HG03175 (cell line): Measurements from ENCODE around the gene SYNPO2.
"Not testable (repeated sequence)": the region's sequence is repeated elsewhere in the genome, so short reads cannot be mapped to it uniquely, and the experiment has no call there.

ENCODE experiments used
- ATAC-seq: cut with Tn5 transposase; IDR thresholded peaks from one replicate; pipeline ENCODE4 v1.9.1; 2021; ENCODE audit warnings: mild to moderate bottlenecking, moderate library complexity; ENCODE audit not compliant: unreplicated experiment

Gene SYNPO2

GRCh38 chr4:118972167-118972566, 83.5 kb downstream of the SYNPO2 start:
- ATAC-seq = no peak

DNA sequence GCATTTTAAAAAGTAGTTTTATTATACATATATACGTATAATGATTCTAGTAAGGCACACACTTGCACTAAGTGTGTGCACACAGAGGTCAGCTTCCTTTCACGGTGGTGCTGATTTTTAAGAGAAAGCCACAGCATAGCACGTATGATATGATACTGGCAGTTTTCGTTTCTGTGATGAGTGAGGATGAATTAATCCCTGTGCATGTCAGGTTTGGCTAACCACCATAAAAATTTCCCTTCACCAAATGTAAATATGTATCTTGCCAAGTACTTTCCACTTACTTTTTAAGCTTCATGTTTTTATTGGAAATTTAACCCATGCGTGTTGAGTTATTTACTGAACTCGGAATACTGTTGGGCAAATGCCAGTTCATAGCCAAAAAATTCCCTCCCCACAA, 84.6 kb downstream of the SYNPO2 start:
- ATAC-seq = no peak

DNA sequence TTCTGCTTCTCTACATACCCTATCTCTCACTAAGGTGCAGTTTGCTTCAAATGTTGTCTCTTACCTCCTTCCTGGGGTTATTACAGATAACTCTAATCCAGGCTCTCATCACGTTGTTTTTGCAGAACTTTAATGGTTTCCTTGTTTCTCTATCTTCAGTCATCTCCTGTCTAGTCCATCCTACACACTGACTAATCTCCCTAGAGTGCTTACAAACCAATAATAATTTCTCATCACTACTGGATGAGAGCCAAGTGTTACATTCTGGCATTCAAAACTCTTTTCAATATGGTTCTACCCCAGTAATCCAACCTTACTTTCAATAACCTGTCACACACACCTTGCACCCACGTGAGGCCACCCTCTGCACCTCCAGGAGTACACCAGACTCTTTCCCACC, 86.1 kb downstream of the SYNPO2 start:
- ATAC-seq = no peak

DNA sequence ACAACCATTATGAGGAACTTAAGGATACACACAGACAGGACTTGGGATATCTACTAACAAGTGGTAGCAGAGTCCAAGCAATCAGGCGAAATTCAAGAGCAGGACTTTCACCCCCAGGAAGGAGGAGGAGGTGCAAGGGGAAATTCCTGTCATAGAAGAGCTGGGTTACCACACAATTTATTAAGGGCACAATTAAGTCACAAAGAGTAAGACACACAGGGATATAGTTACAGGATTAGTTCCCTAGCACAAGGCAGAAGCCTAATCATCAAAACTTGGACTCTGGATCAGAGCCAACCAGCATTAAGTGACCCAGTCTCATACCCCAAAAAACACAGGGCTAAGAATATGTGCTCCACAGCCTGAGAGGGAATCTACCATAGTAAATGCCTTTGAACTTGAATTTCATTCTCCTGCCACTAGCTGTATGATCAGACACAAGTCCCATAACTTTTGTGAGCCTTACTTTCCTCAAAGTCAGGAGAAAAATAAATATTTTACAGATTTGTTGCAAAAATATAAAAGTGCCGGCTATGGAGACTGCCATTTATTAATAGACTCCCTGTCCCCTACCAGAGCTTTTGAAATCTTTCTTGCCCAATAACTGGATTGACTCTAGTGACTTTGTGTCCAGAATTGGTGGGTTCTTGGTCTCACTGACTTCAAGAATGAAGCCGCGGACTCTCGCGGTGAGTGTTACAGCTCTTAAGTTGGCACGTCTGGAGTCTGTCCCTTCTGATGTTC, 87.0 kb downstream of the SYNPO2 start:
- ATAC-seq = no peak

GRCh38 chr4:118976193-118976560, 87.5 kb downstream of the SYNPO2 start:
- ATAC-seq = not testable (repeated sequence)

- ATAC-seq = not testable (repeated sequence)
These were observed 88.4 kb downstream of the SYNPO2 start for GRCh38 chr4:118977100-118977499.

- no peak for ATAC-seq
These were observed 91.1 kb downstream of the SYNPO2 start for GRCh38 chr4:118979712-118980111.

- peak; percentile 8 for ATAC-seq
These were observed 92.7 kb downstream of the SYNPO2 start for GRCh38 chr4:118981171-118981838.

GRCh38 chr4:118981839-118982381, 93.3 kb downstream of the SYNPO2 start:
- ATAC-seq = peak; percentile 81

- no peak for ATAC-seq
These were observed 94.6 kb downstream of the SYNPO2 start for GRCh38 chr4:118983293-118983692.

- no peak for ATAC-seq
These were observed 95.2 kb downstream of the SYNPO2 start for GRCh38 chr4:118983831-118984230.

DNA sequence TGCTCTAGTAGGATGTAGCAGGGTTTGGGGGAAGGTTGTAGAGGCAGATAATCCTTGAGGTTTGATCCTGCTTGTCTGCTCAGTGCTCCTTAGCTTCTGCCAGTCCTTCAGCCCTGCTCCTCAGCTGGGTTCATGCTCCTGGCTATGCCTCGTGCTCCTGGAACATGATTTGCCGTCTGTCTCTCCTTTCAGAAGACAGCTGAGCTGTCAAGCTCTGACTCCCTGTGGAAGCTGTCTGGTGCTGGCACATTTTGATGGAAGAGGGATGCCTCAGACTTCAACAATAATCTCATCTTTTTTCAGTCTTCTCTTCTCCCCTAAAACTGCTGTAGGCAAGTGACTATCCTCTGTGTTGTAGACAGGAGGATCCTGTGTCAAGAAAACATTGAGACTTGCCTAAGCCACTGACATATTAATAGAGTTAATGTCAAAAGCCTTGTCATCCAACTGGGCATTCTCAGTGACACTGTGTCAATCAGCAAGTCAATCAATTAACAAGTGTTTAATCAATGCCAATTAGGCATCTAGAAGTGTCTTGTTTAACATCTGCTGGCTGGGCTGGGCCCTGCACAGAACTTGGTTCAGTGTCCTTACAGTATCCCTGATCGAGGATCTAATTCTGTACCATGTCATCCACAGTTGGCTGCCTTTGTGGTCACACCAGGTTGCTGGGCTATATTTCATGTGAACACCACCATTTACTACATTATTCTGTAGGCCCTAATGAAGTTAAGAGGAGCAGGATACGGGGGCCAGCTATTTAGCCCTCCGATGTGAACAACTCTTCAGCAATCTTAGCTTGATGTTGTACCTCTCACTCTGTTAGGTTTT, 96.7 kb downstream of the SYNPO2 start:
- ATAC-seq = no peak

DNA sequence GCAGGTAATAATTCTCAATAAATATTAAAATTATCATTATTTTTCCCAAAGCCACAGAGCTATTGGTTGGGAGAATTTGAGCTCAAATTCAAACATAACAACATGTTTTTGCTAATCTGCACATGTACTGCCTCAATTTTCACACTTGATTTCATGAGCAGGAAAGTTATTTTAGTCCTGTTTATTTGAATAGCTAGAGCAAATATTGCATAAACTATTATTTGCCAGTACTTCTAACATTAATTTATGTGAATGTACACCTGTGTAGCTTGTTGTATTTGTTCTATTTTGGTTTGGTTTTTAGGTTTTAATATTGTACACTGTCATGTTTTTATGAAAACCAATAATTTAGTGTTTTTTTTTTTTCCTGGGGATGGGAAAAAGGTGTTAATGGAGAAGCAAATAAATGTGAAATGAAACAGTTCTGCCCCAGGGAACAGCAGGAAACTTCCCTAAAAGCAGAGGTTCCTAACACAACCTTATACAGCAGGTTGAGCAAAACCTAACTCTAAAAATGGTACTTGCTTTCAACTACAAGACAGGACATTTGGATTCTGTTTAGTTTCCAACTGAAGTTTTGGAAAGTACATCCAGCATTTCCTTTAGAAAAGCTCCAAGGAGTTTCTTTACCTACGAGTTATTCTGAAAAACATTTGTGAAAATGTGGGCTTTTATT, 99.4 kb downstream of the SYNPO2 start:
- no peak for ATAC-seq

DNA sequence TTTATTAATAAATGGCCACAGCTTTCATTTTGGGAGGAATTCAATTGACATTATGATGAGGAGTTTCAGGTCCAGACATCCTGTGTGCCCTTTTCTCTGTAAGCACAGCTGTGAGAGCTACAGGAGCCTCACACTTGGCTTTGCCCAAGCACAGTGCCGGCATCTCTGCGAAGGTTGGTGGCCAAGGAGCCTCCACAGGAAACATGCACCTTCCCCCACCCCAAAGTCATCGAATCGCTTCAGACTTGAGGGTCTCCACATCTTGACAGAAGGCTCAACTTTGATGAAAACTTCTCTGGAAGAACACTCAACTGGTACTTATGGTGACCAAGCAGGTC, 100.0 kb downstream of the SYNPO2 start:
- no peak for ATAC-seq

- no peak for ATAC-seq
These were observed 100.7 kb downstream of the SYNPO2 start for GRCh38 chr4:118989098-118990080.

- peak; percentile 43 for ATAC-seq
These were observed 103.0 kb downstream of the SYNPO2 start for GRCh38 chr4:118991686-118992085.

DNA sequence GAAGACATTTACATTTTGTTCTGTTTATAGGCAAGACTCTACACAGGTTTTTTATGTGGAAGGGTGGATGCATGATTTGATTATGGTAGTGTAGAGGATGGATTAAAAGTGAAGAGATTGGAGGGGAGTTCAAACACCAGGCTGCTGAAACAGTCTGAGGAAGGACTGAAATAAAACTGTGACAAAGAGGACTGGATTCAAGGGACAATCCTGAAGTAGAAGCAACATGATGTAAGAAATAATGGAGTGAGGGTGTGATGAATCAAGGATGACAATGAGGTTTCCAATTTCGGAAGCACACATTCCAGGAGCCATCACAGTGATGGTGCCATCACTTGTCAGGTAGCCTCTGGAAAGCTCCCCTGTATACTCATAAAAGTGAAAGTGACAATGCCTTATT, 103.5 kb downstream of the SYNPO2 start:
- no peak for ATAC-seq

- no peak for ATAC-seq
These were observed 104.7 kb downstream of the SYNPO2 start for GRCh38 chr4:118993333-118993732.

DNA sequence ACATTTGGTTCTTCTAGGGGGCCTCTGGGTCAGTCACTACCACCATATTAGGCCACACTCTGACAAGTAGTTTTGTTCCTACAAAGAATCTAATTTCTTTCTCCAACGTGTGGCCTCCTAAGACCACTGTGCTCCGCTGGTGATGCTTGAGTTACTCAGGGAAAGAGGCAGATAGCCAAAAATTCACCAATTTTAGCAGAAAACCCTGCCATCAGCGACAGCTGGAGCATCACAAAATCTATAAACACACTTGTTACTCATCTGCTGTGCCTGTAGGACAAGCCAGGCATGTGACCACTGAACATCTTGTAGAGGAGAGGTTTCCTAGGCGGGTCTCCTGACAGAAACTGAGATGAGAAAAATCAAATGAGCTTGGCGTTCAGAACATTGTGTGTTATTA, 105.4 kb downstream of the SYNPO2 start:
- no peak for ATAC-seq
